MM.1S (cell line): ENCODE results near the gene TOX2.

ENCODE experiments used
- EZH2 ChIP-seq: fragments of 300-600 bp; sonication (generic); optimal IDR thresholded peaks from 2 replicates; pipeline ENCODE3; 2017; ENCODE audit warnings: low read depth, mild to moderate bottlenecking, antibody characterized with exemption, low read length, mixed read lengths
- EZH2phosphoT487 ChIP-seq: fragments of 300-600 bp; sonication (generic); IDR thresholded peaks from 2 replicates; pipeline ENCODE4 v1.6.1; 2018; ENCODE audit warnings: antibody characterized with exemption, low read length
- TF ChIP-seq, protein P1 (sequence below): fragments of 300-600 bp; sonication (generic); IDR thresholded peaks from 2 replicates; pipeline ENCODE4 v1.5.1; 2016; ENCODE audit warnings: antibody characterized with exemption, low read length, mixed read lengths

GRCh38 chr20:43916881-43917371 lies 2.3 kb downstream of the TOX2 start:
- TF ChIP-seq, protein P1, sequence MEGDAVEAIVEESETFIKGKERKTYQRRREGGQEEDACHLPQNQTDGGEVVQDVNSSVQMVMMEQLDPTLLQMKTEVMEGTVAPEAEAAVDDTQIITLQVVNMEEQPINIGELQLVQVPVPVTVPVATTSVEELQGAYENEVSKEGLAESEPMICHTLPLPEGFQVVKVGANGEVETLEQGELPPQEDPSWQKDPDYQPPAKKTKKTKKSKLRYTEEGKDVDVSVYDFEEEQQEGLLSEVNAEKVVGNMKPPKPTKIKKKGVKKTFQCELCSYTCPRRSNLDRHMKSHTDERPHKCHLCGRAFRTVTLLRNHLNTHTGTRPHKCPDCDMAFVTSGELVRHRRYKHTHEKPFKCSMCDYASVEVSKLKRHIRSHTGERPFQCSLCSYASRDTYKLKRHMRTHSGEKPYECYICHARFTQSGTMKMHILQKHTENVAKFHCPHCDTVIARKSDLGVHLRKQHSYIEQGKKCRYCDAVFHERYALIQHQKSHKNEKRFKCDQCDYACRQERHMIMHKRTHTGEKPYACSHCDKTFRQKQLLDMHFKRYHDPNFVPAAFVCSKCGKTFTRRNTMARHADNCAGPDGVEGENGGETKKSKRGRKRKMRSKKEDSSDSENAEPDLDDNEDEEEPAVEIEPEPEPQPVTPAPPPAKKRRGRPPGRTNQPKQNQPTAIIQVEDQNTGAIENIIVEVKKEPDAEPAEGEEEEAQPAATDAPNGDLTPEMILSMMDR: no peak
- TF ChIP-seq EZH2 (no peak), EZH2phosphoT487 (no peak)
